ENCODE data around the gene ISOC2. TPM values are rescaled to one million over a fixed set of nuclear protein-coding genes. Genes with fewer than 3 reads are reported as not detected.
"Not testable (repeated sequence)": the region's sequence is repeated elsewhere in the genome, so short reads cannot be mapped to it uniquely, and the experiment has no call there.

Gene ISOC2
- total RNA-seq, 1 donor from 2014 or later, result 36.6 TPM

DNA sequence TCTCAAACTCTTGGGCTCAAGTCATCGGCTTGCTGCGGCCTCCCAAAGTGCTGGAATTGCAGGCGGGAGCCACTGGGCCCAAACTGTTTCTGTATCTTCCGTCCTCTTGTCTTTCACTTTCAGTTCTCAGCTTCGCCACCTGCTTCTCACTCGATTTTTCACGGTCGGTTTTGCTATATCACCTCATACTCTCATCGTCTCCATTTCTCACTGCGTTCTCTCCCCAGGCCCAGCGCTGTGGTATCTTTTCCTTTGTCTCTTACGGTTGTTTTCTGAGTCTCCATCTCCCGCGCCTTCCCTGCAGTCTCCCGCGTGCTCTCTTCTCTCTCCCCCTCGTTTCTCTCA, 41.7 kb upstream of the ISOC2 start:
- no peak overlapping the region for H3K4me3 Mint-ChIP-seq (ENCODE audit: low read depth)
- DNase-seq (ENCODE audit: low spot score, unreplicated experiment), result no peak
- no peak for TF ChIP-seq CTCF (IDR thresholded peaks at IDR 0.05; ENCODE audit: unreplicated experiment)
- peaks cover 3% of the 10 kb centered on the region for H3K9me3 Mint-ChIP-seq (ENCODE audit: low read depth)
- H3K27ac Mint-ChIP-seq, result no peak overlapping the region
- peaks cover 45% of the 10 kb centered on the region for H3K27me3 Mint-ChIP-seq
- H3K4me1 Mint-ChIP-seq (ENCODE audit: low read depth), result no peaks in the 10 kb centered on the region
- no peaks in the 10 kb centered on the region for H3K36me3 Mint-ChIP-seq (ENCODE audit: insufficient read depth)

DNA sequence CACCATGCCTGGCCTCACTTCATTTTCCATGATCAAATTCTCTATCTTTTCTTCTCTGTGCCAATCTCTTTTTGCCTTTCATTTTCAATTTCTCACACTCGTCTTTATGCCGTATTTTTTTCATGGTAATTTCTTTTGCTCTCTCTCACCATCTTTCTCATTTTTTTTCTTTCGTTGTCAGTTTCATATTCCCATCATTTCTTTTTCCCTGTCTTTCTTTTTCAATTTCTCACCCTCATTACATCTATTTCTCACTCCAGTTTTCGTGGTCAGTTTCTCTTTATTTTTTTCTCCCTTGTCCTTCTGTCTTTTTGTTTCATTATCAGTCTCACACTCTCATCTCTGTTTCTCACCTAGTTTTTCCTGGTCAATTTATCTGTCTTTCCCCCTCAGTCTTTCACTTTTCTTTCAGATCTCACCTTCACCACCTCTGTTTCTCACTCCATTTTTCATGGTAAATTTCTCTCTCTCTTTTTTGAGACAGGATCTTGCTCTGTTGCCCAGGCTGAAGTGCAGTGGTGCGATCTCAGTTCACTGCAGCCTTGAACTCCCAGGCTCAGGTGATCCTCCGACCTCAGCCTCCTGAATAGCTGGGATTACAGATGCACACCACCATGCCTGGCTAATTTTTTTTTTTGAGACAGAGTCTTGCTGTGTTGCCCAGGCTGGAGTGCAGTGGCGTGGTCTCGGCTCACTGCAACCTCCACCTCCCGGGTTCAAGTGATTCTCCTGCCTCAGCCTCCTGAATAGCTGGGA, 40.9 kb upstream of the ISOC2 start:
- no peaks in the 10 kb centered on the region for H3K36me3 Mint-ChIP-seq (ENCODE audit: insufficient read depth)
- H3K27ac Mint-ChIP-seq, result no peak overlapping the region

DNA sequence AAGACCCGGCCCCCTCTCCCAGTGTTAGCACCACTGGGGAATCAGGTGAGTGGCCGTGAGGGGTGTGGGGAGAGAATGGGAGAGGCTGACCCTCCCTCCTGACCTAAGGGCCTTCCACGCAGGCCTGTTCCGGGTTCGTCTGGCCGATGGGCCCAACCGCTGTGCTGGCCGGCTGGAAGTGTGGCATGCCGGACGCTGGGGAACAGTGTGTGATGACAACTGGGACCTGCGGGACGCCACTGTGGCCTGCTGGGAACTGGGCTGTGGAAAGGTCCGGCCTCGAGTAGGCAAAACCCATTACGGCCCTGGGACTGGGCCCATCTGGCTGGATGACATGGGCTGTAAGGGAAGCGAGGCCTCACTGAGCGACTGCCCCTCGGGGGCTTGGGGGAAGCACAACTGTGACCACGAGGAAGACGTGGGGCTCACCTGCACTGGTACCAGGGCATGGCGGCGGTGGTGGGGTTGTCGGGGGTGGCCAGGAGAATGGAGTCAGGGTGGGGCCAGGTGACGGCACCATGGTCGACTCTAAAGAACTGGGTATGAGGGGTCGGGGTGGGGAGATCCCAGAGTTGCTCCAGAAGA, 39.0 kb upstream of the ISOC2 start:
- peaks cover 3% of the 10 kb centered on the region for H3K9me3 Mint-ChIP-seq (ENCODE audit: low read depth)
- no peak overlapping the region for H3K4me3 Mint-ChIP-seq (ENCODE audit: low read depth)
- no peak overlapping the region for H3K27ac Mint-ChIP-seq
- no peaks in the 10 kb centered on the region for H3K36me3 Mint-ChIP-seq (ENCODE audit: insufficient read depth)
- no peak for TF ChIP-seq CTCF (IDR thresholded peaks at IDR 0.05; ENCODE audit: unreplicated experiment)
- no peaks in the 10 kb centered on the region for H3K4me1 Mint-ChIP-seq (ENCODE audit: low read depth)
- peaks cover 37% of the 10 kb centered on the region for H3K27me3 Mint-ChIP-seq
- no peak for DNase-seq (ENCODE audit: low spot score, unreplicated experiment)

More for the DNA sequence above, 40.9 kb upstream of the ISOC2 start:
- H3K4me1 Mint-ChIP-seq (ENCODE audit: low read depth), result no peaks in the 10 kb centered on the region
- DNase-seq (ENCODE audit: low spot score, unreplicated experiment), result no peak
- TF ChIP-seq CTCF (IDR thresholded peaks at IDR 0.05; ENCODE audit: unreplicated experiment), result no peak
- peaks cover 40% of the 10 kb centered on the region for H3K27me3 Mint-ChIP-seq
- H3K4me3 Mint-ChIP-seq (ENCODE audit: low read depth), result no peak overlapping the region
- H3K9me3 Mint-ChIP-seq (ENCODE audit: low read depth), result peaks cover 3% of the 10 kb centered on the region

DNA sequence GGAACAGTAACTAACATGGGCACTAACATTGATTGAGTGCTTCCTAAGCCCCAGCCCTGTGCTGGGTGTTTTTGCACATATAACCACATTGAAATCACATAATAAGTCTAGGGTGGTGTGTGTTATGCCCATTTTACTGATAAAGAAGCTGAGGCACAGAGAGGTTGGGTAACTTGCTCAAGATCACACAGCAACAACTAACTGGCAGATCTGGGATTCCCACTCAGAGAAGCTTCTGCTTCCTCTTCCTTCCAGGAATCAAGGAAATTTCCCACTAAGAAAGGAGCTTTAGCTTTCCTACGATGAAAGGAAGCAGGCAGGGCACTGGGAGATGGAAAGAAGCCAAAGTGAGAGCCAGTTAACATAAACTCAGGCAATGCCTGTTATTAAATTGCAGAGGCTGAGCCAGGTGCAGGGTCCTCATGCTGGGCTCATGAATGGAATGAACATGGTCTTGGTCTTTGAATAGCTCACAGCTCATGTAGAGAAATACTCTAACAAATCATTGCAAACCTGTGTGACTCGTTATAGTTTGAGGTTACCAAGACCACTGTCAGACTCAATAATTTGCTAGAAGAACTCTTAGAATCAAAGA, 36.9 kb upstream of the ISOC2 start:
- no peak for TF ChIP-seq CTCF (IDR thresholded peaks at IDR 0.05; ENCODE audit: unreplicated experiment)
- Mint-ChIP-seq H3K4me1 (ENCODE audit: low read depth) (no peaks in the 10 kb centered on the region), H3K27ac (no peak overlapping the region), H3K36me3 (ENCODE audit: insufficient read depth) (no peaks in the 10 kb centered on the region), H3K4me3 (ENCODE audit: low read depth) (no peak overlapping the region), H3K9me3 (ENCODE audit: low read depth) (peaks cover 3% of the 10 kb centered on the region), H3K27me3 (peaks cover 22% of the 10 kb centered on the region)
- DNase-seq (ENCODE audit: low spot score, unreplicated experiment), result no peak

DNA sequence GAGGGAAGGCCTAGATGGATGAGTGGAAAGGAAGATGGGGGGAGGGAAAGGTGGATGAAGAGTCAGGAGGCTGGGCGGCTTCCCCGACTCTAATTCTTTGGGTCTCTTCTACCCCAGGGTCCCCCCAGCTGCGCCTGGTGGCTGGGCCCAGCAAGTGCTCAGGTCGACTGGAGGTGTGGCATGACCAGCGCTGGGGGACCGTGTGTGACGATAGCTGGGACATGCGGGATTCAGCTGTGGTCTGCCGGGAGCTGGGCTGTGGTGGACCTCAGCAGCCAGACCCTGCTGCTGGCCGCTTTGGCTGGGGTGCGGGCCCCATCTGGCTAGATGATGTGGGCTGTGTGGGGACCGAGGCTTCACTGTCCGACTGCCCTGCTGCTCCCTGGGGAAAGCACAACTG, 36.3 kb upstream of the ISOC2 start:
- H3K4me3 Mint-ChIP-seq (ENCODE audit: low read depth), result no peak overlapping the region
- H3K36me3 Mint-ChIP-seq (ENCODE audit: insufficient read depth), result no peaks in the 10 kb centered on the region
- no peak for DNase-seq (ENCODE audit: low spot score, unreplicated experiment)
- no peaks in the 10 kb centered on the region for H3K4me1 Mint-ChIP-seq (ENCODE audit: low read depth)
- no peak for TF ChIP-seq CTCF (IDR thresholded peaks at IDR 0.05; ENCODE audit: unreplicated experiment)
- H3K27me3 Mint-ChIP-seq, result peaks cover 21% of the 10 kb centered on the region
- H3K27ac Mint-ChIP-seq, result no peak overlapping the region
- no peaks in the 10 kb centered on the region for H3K9me3 Mint-ChIP-seq (ENCODE audit: low read depth)

DNA sequence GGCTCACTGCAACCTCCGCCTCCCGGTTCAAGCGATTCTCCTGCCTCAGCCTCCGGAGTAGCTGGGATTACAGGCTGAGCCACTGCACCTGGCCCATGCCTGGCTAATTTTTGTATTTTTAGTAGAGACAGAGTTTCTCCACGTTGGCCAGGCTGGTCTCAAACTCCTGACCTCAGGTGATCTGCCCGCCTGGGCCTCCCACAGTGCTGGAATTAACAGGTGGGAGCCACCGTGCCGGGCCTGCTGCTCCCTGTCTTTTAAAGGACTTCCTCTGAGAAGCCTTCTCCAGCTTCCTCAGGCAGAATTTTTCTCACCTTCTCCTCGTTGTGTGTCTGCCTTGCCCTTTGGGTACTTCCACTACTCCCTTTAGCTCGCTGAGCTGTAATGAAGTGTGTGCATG, 35.4 kb upstream of the ISOC2 start:
- H3K4me3 Mint-ChIP-seq (ENCODE audit: low read depth); H3K36me3 Mint-ChIP-seq (ENCODE audit: insufficient read depth); H3K4me1 Mint-ChIP-seq (ENCODE audit: low read depth); H3K27ac Mint-ChIP-seq; DNase-seq (ENCODE audit: low spot score, unreplicated experiment); H3K9me3 Mint-ChIP-seq (ENCODE audit: low read depth): not testable (repeated sequence)
- H3K27me3 Mint-ChIP-seq, result peaks cover 18% of the 10 kb centered on the region
